Osteocyte (in vitro differentiated cells): ENCODE measurements around the gene SPOCD1. TPM values are rescaled to one million over a fixed set of nuclear protein-coding genes. Genes with fewer than 3 reads are reported as not detected.

Source experiments
- DNase-seq: peaks from one replicate; pipeline ENCODE4 v3.0.0; 2021; ENCODE audit warnings: mixed read lengths; ENCODE audit not compliant: unreplicated experiment; ENCODE audit errors: extremely low spot score
- H3K27ac Mint-ChIP-seq: one replicate; pipeline ENCODE4 v1.8.0; 2021; ENCODE audit warnings: mild to moderate bottlenecking, mixed read lengths; ENCODE audit not compliant: unreplicated experiment
- H3K27me3 Mint-ChIP-seq: one replicate; pipeline ENCODE4 v1.8.0; 2021; ENCODE audit warnings: mixed read lengths; ENCODE audit not compliant: unreplicated experiment
- H3K36me3 Mint-ChIP-seq: one replicate; pipeline ENCODE4 v1.8.0; 2021; ENCODE audit warnings: mixed read lengths; ENCODE audit not compliant: unreplicated experiment
- H3K4me1 Mint-ChIP-seq: one replicate; pipeline ENCODE4 v1.8.0; 2021; ENCODE audit warnings: mixed read lengths; ENCODE audit not compliant: unreplicated experiment
- H3K4me3 Mint-ChIP-seq: one replicate; pipeline ENCODE4 v1.8.0; 2021; ENCODE audit warnings: mild to moderate bottlenecking, moderate library complexity, mixed read lengths; ENCODE audit not compliant: unreplicated experiment
- H3K9me3 Mint-ChIP-seq: one replicate; pipeline ENCODE4 v1.8.0; 2021; ENCODE audit warnings: mixed read lengths; ENCODE audit not compliant: unreplicated experiment
- total RNA-seq: library from RNA; stranded (reverse); gene quantifications from 2 replicates; pipeline ENCODE4 v1.2.1, GENCODE V29; 2021
- TF ChIP-seq, protein P1 (sequence below): fragments of 200-600 bp; sonication (generic); IDR thresholded peaks from 2 replicates; pipeline ENCODE4 v1.5.0; 2021; ENCODE audit warnings: antibody characterized with exemption, mild to moderate bottlenecking, moderate library complexity

SPOCD1 gene
- total RNA-seq, 1 donor from 2014 or later, result 0.67 TPM

DNA sequence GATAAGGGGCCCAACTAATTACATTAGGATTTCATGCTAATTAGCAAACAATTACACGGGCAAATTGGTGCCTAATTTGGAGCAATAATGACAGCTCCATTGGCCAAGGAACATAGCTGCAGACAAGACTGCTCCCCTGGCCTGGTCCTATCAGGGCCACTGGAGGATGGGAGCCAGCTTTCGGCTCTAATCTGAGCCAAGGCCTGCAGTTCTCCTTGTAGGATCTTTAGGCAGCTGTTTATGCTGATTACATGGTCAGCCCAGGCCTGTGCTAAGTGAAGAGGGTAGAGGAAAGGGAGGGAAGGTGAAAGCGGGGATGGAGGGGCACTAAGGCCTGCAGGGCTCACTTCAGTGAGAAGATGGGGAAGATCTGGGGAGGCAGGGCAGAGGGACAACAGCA lies 39.3 kb downstream of the SPOCD1 start:
- H3K27me3 Mint-ChIP-seq, result peaks cover 16% of the 10 kb centered on the region
- no peaks in the 10 kb centered on the region for H3K9me3 Mint-ChIP-seq
- no peaks in the 10 kb centered on the region for H3K36me3 Mint-ChIP-seq
- H3K4me1 Mint-ChIP-seq, result peaks cover 3% of the 10 kb centered on the region
- H3K4me3 Mint-ChIP-seq, result no peak overlapping the region
- TF ChIP-seq, protein P1, sequence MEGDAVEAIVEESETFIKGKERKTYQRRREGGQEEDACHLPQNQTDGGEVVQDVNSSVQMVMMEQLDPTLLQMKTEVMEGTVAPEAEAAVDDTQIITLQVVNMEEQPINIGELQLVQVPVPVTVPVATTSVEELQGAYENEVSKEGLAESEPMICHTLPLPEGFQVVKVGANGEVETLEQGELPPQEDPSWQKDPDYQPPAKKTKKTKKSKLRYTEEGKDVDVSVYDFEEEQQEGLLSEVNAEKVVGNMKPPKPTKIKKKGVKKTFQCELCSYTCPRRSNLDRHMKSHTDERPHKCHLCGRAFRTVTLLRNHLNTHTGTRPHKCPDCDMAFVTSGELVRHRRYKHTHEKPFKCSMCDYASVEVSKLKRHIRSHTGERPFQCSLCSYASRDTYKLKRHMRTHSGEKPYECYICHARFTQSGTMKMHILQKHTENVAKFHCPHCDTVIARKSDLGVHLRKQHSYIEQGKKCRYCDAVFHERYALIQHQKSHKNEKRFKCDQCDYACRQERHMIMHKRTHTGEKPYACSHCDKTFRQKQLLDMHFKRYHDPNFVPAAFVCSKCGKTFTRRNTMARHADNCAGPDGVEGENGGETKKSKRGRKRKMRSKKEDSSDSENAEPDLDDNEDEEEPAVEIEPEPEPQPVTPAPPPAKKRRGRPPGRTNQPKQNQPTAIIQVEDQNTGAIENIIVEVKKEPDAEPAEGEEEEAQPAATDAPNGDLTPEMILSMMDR, result no peak
- H3K27ac Mint-ChIP-seq, result no peak overlapping the region
- DNase-seq, result no peak

DNA sequence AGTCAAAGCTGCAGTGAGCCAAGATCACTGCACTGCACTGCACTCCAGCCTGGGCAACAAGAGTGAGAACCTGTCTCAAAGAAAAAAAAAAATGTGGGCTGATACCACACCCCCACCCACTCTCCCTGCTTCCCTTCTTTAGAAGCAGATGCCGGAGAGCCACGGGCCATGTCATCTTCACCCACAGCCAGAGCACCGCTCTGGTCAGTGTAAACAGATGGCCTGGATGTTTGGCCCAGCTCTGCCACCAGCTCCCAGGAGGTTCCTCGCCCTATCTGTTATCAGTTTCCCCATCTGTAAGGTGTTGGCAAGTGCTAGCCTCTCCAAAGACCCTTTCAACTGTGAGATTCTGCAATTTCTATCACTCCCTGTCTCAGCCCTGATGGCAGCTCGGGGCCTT lies 39.8 kb downstream of the SPOCD1 start:
- Mint-ChIP-seq H3K27ac (no peak overlapping the region), H3K4me3 (no peak overlapping the region)

DNA sequence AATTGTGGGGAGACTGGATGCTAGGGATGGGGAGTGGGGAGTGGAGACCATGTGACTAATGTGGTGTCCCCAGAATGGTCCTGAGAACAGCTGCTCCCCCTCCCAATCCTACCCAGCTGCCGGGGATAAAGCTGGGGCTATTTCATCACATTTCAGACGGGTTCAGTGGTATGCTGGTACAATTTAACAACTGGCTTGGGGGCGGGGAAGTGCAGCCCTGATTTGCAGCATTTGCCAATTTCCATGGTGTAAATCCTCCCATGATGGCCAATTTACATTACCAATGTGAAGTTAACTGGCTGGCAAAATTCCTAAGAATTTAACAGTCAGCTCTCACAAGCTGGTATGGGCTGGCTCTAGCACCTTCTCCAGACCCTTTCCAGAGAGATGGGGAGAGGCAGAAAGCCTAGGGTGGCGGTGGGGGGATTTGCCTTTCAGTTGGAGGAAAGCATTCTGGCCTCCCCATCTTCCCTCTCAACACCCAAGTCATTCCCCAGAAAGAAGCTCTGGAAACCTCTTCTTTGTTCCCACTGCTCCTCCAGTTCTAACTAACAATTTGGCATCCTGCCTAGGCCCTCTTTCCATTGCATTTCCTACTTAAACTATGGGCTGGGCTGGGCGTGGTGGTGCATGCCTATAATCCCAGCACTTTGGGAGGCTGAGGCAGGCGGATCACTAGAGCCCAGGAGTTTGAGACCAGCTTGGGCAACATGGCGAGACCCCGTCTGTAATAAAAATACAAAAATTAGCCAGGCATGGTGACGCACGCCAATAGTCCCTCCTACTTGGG lies 40.4 kb downstream of the SPOCD1 start:
- TF ChIP-seq, protein P1, result no peak
- Mint-ChIP-seq H3K27me3 (peaks cover 16% of the 10 kb centered on the region), H3K27ac (no peak overlapping the region), H3K9me3 (no peaks in the 10 kb centered on the region), H3K4me3 (no peak overlapping the region), H3K36me3 (no peaks in the 10 kb centered on the region), H3K4me1 (no peaks in the 10 kb centered on the region)
- DNase-seq, result no peak

More for the DNA sequence above, 39.8 kb downstream of the SPOCD1 start:
- DNase-seq, result no peak
- H3K36me3 Mint-ChIP-seq, result no peaks in the 10 kb centered on the region
- peaks cover under 1% of the 10 kb centered on the region for H3K4me1 Mint-ChIP-seq
- TF ChIP-seq, protein P1, result no peak
- peaks cover 16% of the 10 kb centered on the region for H3K27me3 Mint-ChIP-seq
- no peaks in the 10 kb centered on the region for H3K9me3 Mint-ChIP-seq

DNA sequence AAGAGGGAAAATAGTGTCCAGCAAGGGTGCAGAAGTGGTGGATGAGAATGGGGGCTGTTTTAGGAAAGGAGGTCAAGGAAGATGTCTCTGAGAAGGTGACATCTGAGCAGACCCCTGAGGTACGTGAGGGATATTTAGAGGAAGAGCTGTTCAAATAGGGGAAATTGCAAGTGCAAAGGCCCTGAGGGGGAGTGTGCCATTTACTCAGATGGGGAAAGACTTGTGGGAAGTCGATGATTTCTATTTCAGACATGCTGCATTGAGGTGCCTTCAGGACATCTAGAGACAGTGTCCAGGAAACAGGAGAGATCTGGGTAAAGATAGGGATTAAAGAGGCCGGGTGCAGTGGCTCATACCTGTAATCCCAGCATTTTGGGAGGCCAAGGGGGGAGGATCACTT lies 41.3 kb downstream of the SPOCD1 start:
- Mint-ChIP-seq H3K9me3 (no peaks in the 10 kb centered on the region), H3K27ac (no peak overlapping the region), H3K27me3 (peaks cover 16% of the 10 kb centered on the region), H3K36me3 (no peaks in the 10 kb centered on the region), H3K4me3 (no peak overlapping the region), H3K4me1 (peaks cover 7% of the 10 kb centered on the region)
- TF ChIP-seq, protein P1, result no peak
- DNase-seq, result no peak

DNA sequence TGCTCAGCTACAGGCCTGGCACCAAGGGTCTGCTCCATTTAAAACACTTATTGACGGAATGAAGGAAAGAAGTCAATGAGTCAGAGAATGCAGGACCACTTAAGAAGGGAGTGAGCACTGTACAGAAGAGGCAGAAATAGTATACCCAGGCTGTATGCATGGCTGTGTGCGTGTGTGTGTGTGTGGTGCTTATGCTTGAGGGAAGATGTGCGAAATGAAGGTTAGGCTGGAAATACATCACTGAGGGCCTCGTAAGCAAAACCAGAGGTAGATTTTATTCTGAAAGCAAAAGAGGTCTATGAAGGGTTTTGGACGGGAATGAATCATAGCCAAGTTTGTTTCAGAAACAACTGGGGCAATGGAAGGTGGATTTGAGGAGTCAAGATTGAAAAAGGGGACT lies 42.0 kb downstream of the SPOCD1 start:
- no peaks in the 10 kb centered on the region for H3K36me3 Mint-ChIP-seq
- H3K27ac Mint-ChIP-seq, result no peak overlapping the region
- H3K4me1 Mint-ChIP-seq, result peaks cover 11% of the 10 kb centered on the region
- DNase-seq, result no peak
- H3K9me3 Mint-ChIP-seq, result no peaks in the 10 kb centered on the region
- TF ChIP-seq, protein P1, result no peak
- peaks cover 16% of the 10 kb centered on the region for H3K27me3 Mint-ChIP-seq
- H3K4me3 Mint-ChIP-seq, result no peak overlapping the region
